Nephron progenitor cell (in vitro differentiated cells): ENCODE data around the gene NDUFA3.

Source experiments
- DNase-seq: peaks from one replicate; pipeline ENCODE4 v3.0.0; 2021
- H3K27ac Mint-ChIP-seq: 2 replicates; pipeline ENCODE4 v1.8.0; 2021; ENCODE audit warnings: mild to moderate bottlenecking, moderate library complexity, mixed read lengths
- H3K27me3 Mint-ChIP-seq: 2 replicates; pipeline ENCODE4 v1.8.0; 2021; ENCODE audit warnings: mild to moderate bottlenecking, low read depth, mixed read lengths; ENCODE audit not compliant: poor library complexity
- H3K36me3 Mint-ChIP-seq: 2 replicates; pipeline ENCODE4 v1.8.0; 2021; ENCODE audit warnings: low read depth, mixed read lengths
- H3K4me1 Mint-ChIP-seq: 2 replicates; pipeline ENCODE4 v1.8.0; 2021; ENCODE audit warnings: mixed read lengths
- H3K4me3 Mint-ChIP-seq: 2 replicates; pipeline ENCODE4 v1.8.0; 2021; ENCODE audit warnings: mild to moderate bottlenecking, moderate library complexity, mixed read lengths
- H3K9me3 Mint-ChIP-seq: 2 replicates; pipeline ENCODE4 v1.8.0; 2021; ENCODE audit warnings: mild to moderate bottlenecking, moderate library complexity, mixed read lengths
- TF ChIP-seq, protein P1 (sequence below): fragments of 200-600 bp; sonication (generic); IDR thresholded peaks from 2 replicates; pipeline ENCODE4 v1.5.0; 2021; ENCODE audit warnings: antibody characterized with exemption

NDUFA3 gene

DNA sequence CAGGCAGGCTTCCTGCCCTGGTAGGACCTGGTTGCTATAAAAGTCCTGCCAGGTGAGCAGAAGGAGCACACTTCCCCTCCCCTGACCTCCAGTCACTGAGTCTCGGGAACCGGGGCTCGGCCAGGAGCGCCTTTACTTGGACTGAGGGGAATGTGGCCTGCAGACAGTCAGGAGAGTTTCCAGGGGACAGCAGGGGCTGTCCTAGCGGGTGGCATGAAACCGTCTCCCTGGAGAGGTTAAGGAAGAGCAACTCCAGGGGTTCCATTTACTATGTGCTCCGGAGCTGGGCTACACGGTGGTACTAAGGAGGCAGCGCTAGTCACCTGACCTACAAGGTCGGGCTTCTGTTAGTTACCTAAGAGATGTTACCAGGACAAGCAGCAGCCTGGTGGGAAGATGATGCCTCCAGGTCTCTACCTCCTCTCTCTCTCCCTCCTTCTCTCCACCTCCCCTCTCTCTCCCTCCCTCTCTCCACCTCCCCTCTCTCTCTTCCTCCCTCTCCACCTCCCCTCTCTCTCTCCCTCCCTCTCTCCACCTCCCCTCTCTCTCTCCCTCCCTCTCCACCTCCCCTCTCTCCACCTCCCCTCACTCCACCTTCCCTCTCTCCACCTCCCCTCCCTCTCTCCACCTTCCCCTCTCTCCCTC lies 30.8 kb downstream of the NDUFA3 start:
- peak; percentile 26 for DNase-seq
- Mint-ChIP-seq H3K4me3 (no peak overlapping the region), H3K4me1 (peaks cover 21% of the 10 kb centered on the region), H3K9me3 (peaks cover 6% of the 10 kb centered on the region), H3K27me3 (peaks cover 3% of the 10 kb centered on the region), H3K36me3 (no peaks in the 10 kb centered on the region), H3K27ac (no peak overlapping the region)
- TF ChIP-seq, protein P1, sequence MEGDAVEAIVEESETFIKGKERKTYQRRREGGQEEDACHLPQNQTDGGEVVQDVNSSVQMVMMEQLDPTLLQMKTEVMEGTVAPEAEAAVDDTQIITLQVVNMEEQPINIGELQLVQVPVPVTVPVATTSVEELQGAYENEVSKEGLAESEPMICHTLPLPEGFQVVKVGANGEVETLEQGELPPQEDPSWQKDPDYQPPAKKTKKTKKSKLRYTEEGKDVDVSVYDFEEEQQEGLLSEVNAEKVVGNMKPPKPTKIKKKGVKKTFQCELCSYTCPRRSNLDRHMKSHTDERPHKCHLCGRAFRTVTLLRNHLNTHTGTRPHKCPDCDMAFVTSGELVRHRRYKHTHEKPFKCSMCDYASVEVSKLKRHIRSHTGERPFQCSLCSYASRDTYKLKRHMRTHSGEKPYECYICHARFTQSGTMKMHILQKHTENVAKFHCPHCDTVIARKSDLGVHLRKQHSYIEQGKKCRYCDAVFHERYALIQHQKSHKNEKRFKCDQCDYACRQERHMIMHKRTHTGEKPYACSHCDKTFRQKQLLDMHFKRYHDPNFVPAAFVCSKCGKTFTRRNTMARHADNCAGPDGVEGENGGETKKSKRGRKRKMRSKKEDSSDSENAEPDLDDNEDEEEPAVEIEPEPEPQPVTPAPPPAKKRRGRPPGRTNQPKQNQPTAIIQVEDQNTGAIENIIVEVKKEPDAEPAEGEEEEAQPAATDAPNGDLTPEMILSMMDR = no peak

DNA sequence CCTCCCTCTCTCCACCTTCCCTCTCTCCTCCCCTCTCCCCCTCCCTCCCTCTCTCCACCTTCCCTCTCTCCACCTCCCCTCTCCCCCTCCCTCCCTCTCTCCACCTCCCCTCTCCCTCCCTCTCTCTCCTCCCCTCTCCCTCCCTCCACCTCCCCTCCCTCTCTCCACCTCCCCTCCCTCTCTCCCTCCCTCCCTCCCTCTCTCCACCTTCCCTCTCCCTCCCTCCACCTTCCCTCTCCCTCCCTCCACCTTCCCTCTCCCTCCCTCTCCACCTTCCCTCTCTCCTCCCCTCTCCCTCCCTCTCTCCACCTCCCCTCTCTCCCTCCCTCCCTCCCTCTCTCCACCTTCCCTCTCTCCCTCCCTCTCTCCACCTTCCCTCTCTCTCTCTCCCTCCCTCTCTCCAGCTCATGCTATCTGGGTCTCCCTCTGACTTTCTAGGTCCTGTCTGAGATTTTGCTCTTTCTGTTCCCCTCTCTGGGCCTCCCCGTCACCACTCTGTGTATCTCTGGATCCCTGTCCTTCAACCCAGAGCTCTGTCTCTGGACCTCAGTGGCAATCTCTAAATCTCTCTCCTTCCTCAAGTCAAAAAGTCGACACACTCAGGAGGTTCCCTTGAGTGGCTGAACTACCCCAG lies 31.4 kb downstream of the NDUFA3 start:
- H3K27ac Mint-ChIP-seq = peak overlapping the region; percentile 31
- H3K27me3 Mint-ChIP-seq = peaks cover 3% of the 10 kb centered on the region
- no peak for DNase-seq
- H3K9me3 Mint-ChIP-seq = peaks cover 6% of the 10 kb centered on the region
- TF ChIP-seq, protein P1 = no peak
- H3K4me3 Mint-ChIP-seq = no peak overlapping the region
- H3K4me1 Mint-ChIP-seq = peaks cover 27% of the 10 kb centered on the region
- no peaks in the 10 kb centered on the region for H3K36me3 Mint-ChIP-seq

DNA sequence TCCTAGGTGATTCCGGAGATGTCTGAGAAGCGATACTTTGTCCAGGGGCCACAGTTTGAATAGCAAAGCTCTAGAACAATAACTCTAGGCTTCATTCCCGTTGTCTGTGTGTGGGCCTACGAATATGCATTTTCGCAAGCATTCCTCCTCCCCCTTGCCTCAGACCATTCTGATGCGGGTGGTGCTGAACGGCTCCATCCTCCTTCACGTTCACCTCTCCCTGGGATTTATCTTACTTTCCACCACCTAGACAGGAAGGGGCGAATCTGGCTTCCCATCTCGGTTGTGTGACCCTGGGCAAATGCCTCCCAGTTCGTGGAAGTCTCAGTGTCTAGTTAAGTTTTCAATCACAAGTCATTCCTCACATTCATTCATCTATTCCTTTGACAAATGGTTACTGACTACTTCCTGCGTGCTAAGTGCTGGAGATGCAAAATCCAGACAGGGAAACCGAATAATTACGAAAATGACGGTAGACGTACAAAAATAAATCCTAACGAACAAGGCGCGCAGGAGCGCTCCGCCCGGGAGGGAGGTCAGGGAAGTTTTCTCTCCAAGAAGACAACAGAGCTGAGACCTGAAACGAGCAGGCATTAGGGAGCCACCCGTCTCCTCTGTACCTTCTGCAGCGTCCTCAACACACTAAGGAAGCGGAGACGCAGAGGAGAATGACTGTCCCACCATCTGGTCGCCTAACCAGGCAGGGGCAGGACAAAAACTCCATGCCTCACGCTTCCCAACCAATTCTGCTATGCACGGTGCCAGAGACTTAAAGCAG lies 33.6 kb downstream of the NDUFA3 start:
- Mint-ChIP-seq H3K27ac (peak overlapping the region; percentile 98), H3K9me3 (peaks cover 6% of the 10 kb centered on the region), H3K27me3 (peaks cover 3% of the 10 kb centered on the region), H3K4me3 (peak overlapping the region; percentile 92), H3K4me1 (peaks cover 46% of the 10 kb centered on the region), H3K36me3 (peaks cover 8% of the 10 kb centered on the region)
- no peak for DNase-seq
- TF ChIP-seq, protein P1 = no peak

DNA sequence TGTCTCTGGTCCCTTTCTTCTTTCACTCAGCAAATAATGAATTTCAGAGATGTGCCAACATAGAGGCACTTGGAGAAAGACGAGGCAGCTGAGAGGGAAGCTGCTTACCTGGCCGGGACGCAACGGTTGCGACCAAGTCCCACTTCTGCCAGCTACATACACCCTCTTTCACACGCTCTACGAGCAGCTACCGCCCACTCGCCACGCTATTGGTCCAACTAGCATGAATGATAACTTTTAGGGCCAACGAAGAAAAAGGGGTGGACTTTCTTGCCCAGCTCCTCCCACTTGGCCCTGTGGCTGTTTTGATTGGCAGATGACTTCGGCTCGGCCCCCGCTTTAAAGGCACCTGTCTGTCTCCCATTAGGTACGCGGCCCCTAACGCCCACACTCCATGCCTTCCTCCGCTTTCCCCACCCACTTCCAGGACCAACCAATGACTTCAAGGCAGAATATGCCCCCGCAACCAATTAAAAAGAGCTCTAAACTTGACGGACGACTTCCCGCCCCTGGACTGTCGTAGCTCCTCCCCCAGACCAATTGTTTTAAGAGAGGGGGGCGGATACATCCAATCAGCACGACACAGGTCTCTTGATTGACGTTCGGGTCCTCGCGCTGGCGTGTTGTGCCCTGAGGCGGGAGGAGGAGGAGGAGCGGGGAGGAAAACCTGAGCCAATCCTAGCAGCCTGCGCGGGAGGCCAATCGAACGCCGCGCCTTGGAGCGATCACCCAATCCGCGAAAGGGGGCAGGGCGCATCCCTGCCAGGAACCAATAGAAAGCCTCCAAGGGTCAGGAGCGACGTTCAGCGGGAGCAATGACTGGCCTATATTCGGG lies 34.4 kb downstream of the NDUFA3 start:
- Mint-ChIP-seq H3K4me1 (peaks cover 50% of the 10 kb centered on the region), H3K27me3 (peaks cover 3% of the 10 kb centered on the region), H3K4me3 (peak overlapping the region; percentile 92), H3K27ac (peak overlapping the region; percentile 98), H3K9me3 (peaks cover 6% of the 10 kb centered on the region), H3K36me3 (peaks cover 11% of the 10 kb centered on the region)
- DNase-seq = peak; percentile 97
- TF ChIP-seq, protein P1 = no peak

DNA sequence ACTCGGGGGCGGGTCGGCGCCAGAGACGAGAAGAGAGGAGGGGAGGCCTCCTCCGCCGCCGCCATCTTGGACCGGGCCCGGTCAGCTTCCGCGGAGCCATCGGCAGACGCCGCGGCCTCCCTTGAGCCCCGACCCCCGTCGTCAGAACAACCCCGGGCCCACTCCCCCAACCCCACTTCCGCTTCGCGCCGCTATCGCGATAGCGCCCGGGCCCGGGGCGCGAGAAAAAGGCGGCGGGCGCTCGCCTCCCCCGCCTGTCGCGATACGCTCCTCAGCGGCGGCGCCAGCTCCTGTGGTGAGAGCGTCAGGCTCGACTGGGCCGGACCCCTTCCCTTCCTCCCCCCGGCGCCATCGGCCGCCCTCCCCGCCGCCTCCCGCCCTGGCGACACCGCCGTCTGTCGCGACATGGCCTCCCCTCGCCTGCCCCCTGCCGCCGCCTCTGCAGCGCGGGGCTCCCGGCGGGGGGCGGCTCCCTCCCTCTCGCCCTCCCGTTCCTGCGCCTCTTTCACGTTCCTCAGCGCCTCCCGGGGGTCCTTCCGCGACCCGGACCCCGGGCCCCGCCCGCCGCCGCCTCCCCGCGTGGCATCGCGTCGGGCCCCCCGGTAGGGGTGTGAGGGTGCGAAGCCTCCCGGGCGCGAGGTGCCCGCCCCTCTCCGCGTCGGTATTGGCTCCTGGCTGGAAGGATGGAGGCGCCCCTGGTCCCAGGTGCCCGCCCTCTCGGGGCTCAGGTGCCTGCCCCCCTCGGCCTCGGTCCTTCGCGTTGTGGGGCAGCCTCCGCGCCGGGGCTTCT lies 35.2 kb downstream of the NDUFA3 start, which contains the start of gene CNOT3:
Gene CNOT3, plus strand, starts transcription at position 64 of the 790 bp plus-strand sequence. CDS start 5,217 bp downstream, outside the sequence.
- H3K4me1 Mint-ChIP-seq = peaks cover 55% of the 10 kb centered on the region

More for the DNA sequence above, 35.2 kb downstream of the NDUFA3 start, which contains the start of gene CNOT3:
- H3K4me3 Mint-ChIP-seq = peak within 1 kb of the TSS; percentile 92
- H3K27me3 Mint-ChIP-seq = peaks cover 3% of the 10 kb centered on the region
- TF ChIP-seq, protein P1 = peak; percentile 26
- peak within 1 kb of the TSS; percentile 98 for H3K27ac Mint-ChIP-seq
- DNase-seq = peak; percentile 60
- H3K36me3 Mint-ChIP-seq = peaks cover 19% of the 10 kb centered on the region
- H3K9me3 Mint-ChIP-seq = peaks cover 6% of the 10 kb centered on the region
